Measurements from ENCODE around the gene TM2D3.

DNA sequence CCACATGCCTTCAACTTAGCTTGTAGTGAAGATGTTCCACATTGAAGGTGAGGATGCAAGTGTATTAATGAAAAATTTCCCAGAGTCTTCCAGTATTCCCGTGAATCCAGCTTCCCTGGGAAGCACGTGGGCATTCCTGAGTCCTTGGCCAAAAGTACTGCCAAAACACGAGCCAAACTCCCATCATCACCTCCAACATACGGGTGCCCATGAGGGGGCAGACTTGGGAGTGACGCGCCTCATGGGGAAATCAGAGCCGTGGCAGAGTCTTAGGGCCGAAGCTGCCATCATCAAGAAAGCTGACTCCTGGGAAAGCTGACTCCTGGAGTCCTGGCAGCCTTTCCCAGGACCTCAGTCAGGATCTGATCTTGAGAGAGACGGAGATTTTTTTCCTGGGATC lies 20.1 kb upstream of the TM2D3 start:
- TF ChIP-seq, protein P1, sequence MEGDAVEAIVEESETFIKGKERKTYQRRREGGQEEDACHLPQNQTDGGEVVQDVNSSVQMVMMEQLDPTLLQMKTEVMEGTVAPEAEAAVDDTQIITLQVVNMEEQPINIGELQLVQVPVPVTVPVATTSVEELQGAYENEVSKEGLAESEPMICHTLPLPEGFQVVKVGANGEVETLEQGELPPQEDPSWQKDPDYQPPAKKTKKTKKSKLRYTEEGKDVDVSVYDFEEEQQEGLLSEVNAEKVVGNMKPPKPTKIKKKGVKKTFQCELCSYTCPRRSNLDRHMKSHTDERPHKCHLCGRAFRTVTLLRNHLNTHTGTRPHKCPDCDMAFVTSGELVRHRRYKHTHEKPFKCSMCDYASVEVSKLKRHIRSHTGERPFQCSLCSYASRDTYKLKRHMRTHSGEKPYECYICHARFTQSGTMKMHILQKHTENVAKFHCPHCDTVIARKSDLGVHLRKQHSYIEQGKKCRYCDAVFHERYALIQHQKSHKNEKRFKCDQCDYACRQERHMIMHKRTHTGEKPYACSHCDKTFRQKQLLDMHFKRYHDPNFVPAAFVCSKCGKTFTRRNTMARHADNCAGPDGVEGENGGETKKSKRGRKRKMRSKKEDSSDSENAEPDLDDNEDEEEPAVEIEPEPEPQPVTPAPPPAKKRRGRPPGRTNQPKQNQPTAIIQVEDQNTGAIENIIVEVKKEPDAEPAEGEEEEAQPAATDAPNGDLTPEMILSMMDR (IDR thresholded peaks at IDR 0.05), result no peak
- TF ChIP-seq POLR2AphosphoS5 (IDR thresholded peaks at IDR 0.05), result no peak
